ENCODE data around the gene GFI1.
"Not testable (repeated sequence)": the region's sequence is repeated elsewhere in the genome, so short reads cannot be mapped to it uniquely, and the experiment has no call there.

Gene GFI1

GRCh38 chr1:92465256-92465647, 21.5 kb downstream of the GFI1 start:
- DNase-seq: no peak

DNA sequence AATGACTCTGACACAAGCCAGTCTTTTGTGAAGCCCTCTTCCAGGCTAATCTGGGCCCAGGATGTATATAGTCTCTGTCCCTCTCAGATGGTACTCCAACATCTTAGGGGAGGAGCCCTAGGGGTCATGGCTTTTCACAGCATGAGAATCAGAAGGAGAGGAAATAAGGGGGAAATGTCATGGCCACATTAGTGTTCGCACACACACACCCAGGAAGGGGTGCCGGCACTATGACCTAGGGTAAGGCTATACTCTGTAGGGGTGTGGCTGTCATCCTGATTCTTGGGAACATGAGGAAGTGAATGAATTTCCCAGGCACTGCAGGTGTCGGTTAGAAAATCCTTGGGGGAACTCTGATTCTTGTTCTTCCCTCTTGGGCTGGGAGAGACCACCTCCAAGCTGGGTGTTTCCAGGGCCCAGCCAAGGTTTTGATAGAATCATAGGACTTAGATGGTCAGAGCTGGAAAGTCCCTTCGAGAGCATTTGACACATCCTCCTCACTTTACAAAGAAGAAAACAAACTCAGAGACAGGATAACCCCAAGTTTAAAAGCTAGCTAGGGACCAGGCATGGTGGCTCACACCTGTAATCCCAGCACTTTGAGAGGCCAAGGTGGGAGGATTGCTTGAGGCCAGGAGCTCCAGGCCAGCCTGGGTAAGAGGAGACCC, 22.0 kb downstream of the GFI1 start:
- DNase-seq: no peak

DNA sequence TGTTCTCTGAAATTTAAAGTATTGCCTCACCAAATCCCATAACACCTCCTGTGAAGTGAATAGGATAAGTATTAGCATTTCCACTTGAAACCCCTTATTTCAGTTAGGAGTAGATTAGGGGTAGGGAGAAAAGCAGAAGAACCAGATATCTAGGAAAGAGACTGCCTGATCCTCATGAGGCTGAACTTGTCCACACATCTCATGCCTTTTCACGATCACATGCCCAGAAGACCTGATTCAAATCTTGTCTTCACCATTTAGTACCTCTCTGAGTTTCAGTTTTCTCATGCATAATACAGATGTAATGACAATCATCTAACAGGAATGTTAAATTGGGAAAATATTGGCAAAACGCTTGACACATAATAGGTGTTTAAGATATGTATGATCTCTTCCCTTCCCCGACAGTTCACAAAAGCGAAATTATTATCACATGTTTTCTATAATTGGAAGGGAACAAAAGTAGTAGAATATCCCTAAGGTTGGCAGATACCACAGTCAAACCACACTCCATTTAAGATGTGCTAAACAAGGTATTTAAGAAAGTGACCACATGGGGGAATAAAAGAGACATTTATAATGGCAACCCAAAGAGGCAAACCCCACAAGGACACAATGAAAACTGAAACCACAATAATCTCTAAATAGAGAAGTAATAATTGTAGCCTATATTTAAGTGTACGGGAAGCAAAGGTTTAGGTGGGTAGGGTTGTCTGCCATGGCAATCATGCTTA, 25.2 kb downstream of the GFI1 start:
- DNase-seq: no peak

GRCh38 chr1:92459871-92460320, 26.8 kb downstream of the GFI1 start:
- no peak for DNase-seq

DNA sequence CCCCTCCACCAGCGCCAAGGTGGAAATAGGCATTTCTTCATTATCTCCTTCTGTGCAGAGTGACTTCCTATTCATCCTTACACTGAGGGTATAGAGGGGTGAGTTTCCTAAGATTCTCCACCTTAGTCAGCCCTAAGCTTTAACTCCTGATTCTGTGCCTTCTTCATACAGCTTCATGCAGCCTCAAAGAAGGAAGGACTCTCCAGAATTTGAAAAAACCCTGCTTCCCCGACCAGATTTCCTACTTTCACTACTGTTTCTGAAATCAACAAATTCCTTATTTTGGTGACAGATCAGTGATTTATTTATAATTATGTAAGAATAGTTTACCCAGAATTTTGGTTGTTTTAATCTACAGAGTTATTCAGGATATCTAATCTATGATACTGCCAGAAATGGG, 28.6 kb downstream of the GFI1 start:
- DNase-seq: no peak

- DNase-seq: no peak
Observed at GRCh38 chr1:92447976-92448375, 38.7 kb downstream of the GFI1 start.

- DNase-seq: no peak
Observed at GRCh38 chr1:92447033-92447681, 39.6 kb downstream of the GFI1 start.

- no peak for DNase-seq
Observed at GRCh38 chr1:92446546-92446945, 40.2 kb downstream of the GFI1 start.

DNA sequence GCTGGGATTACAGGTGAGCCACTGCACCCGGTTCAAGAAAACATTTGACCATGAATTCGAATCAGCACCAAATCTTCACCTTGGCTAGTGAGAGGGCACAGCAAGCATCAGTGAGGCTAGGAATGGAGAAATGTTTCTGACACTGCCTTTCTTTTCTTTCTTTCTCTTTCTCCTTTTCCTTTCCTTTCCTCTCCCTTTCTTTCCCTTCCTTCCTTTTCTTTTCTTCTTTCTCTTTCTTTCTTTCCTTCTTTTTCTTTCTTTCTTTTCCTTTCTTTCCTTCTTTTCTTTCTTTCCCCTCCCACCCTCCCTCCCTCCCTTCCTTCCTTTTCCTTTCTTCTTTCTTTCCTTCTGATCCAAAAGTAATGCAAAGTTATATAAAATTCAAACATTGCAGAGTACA, 40.9 kb downstream of the GFI1 start:
- no peak for DNase-seq

DNA sequence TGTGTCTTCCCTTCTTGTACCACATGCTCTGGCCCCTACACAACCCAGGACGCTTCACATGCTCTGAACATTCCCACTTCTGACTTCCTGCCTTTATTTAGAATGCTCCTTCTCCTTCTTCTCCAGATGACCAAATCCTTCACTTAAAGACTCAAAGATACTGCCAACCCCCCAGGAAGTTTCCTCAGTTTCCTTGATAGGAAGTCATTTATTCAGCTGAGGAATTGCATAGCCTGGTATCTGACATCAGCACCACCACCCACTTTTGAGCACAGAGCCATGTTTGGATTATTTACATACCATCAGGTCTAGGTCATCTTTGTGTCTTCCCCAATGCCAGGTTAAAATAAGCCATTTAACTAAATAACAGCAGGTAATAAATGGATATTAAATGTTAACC, 42.4 kb downstream of the GFI1 start:
- DNase-seq: no peak

GRCh38 chr1:92443893-92444292, 42.8 kb downstream of the GFI1 start:
- DNase-seq: no peak

DNA sequence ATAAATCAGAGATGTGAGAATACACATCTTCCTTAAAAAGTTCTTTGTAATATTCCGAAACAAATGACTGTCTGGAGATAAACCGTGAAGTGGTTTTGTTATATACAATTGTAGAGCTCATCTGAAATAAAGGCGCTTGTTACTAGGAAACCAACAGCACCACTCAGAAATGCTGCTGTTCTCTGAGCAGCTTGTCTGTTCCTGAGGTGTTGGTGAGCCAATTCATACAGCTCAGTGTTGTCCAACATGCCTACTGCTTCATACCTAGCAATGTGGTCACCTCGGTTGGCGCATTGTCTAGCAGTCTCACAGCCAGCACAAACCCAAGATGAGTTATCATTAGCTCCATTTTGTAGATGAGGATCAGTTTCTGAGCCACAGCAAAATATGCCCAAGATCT, 44.4 kb downstream of the GFI1 start:
- no peak for DNase-seq

GRCh38 chr1:92441697-92442342, 44.9 kb downstream of the GFI1 start:
- peak in 7 of 56 donors; percentile 2 to 22 (median 5) for DNase-seq

DNA sequence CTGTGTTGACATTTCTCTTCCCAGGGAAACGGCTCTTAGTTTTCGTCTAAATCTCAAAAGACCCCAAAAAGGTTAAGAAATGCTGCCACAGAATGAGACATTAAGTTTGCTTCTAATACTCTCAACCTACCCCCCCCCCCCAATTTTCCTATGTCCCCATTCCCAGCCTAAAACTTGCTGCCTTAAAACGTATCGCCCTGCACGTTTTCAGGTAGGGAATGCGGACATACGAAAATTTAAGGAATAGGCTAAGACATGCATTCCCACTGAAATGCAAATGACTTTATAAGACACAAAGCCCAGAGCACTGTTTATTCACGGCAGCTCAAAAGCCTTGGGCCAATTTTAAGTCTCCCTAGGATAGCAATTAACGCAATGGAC, 45.4 kb downstream of the GFI1 start:
- DNase-seq: no peak

DNA sequence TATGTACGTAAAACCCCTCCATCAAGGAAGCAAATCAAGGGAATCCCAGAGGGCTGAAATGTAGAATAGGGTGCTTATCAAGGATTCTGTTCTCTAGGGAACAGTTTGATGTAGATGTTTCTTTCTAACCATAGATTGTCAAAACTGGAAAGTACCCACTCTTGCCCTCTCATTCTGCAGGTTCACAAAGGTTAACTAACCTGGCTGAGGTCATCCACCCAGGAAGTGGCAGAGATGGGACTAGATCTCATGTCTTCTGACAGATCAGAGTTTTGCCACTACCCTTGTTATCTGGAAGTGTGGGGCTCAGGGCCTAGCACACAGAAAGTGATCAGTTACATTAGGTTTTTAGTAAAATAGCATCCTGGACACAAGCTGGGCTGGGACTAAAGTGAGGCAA, 47.4 kb downstream of the GFI1 start:
- DNase-seq: no peak

GRCh38 chr1:92434572-92434971, 52.2 kb downstream of the GFI1 start:
- not testable (repeated sequence) for DNase-seq

DNA sequence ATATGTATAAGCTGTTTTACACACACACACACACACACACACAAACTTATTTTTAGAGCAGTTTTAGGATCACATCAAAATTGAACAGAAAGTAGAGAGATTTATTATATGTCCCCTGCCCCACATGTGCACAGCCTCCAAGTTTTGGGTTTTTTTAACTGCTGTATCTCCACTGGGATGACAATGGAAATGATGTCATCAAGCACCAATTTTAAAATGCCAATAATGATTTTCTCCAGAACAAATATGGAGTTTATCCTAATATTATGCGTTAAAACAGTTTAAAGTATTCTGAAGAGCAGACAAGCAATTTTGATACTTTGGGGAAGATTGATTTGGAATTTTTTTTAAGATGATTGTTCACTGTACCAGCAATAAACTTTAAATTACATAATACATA, 56.7 kb downstream of the GFI1 start:
- DNase-seq: no peak

DNA sequence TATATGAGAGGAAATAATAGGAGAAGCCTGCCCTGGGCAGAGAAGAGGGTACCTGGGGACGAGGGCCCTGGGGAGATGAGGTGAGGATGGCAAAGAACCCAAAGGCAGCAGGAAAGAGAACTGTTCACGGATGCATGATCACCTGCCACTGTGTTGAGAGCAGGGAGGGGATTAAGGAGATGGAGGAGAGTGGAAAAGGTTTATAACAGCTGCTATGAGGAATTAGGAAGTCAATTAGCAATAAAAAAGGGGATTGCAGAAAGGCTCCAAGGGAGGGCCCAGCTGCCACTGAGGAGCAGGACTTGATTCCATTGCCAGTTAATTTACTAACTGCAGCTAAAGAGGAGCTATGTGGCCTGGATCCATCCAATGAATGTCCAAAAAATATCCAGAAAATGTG, 61.1 kb downstream of the GFI1 start:
- DNase-seq: no peak
